B cell (primary cell): ENCODE results near the gene SYNDIG1L. TPM values are rescaled to one million over a fixed set of nuclear protein-coding genes. Genes with fewer than 3 reads are reported as not detected.

Experiments
- ATAC-seq: fragments of 200-7000 bp; cut with Tn5 transposase; one replicate; pipeline ENCODE4 v1.10.0; 2021; ENCODE audit warnings: low read depth, mild to moderate bottlenecking, moderate number of reproducible peaks, moderate library complexity
- CTCF ChIA-PET: fragments of 350-600 bp; sonication (Branson Sonifier 250); formaldehyde crosslinking; loops from one replicate; lab custom pipeline; 2021; ENCODE audit warnings: antibody characterized with exemption, inconsistent platforms; lab: Charles Lee
- POLR2A ChIA-PET: fragments of 350-600 bp; sonication (Branson Sonifier 250); formaldehyde crosslinking; loops from one replicate; lab custom pipeline; 2021; ENCODE audit warnings: antibody characterized with exemption; lab: Charles Lee
- DNase-seq: peaks from one replicate; pipeline ENCODE4 v3.0.0; 2013
- H2AFZ ChIP-seq: 2 replicates; pipeline ENCODE4 v1.6.1; 2012; ENCODE audit warnings: mild to moderate bottlenecking, low read depth, low read length; ENCODE audit not compliant: insufficient read depth, poor library complexity, severe bottlenecking
- H3K27ac ChIP-seq, 2 donors: 1 replicate in 1 of 2; 2 replicates in 1 of 2; pipeline ENCODE4 v1.5.1; 2012 to 2013; ENCODE audit warnings: low read length in 2 of 2, mild to moderate bottlenecking in 2 of 2, moderate library complexity in 1 of 2
- H3K27me3 ChIP-seq, 4 experiments: fragments of 200-600 bp in 1 of 4; sonication (generic) in 1 of 4; replicated peaks in 1 of 4; 1 replicate in 2 of 4; 2 replicates in 2 of 4; pipeline versions ENCODE4 v1.6.1 to v1.7.0; 2013 to 2016; ENCODE audit warnings: low read length in 3 of 4, mild to moderate bottlenecking in 2 of 4, mixed read lengths in 1 of 4, moderate library complexity in 1 of 4; ENCODE audit not compliant: insufficient read depth in 4 of 4, control insufficient read depth in 3 of 4; ENCODE audit errors: control extremely low read depth in 1 of 4
- H3K36me3 ChIP-seq, 2 experiments: replicated peaks in 1 of 2; 1 replicate in 1 of 2; 2 replicates in 1 of 2; pipeline versions ENCODE4 v1.6.1 to v1.7.1; 2013; ENCODE audit warnings: low read length in 1 of 2; ENCODE audit not compliant: insufficient read depth in 2 of 2, control insufficient read depth in 1 of 2; ENCODE audit errors: control extremely low read depth in 1 of 2, extremely low read depth in 1 of 2
- H3K4me1 ChIP-seq, 2 donors: fragments of 200-600 bp in 1 of 2; sonication (generic) in 1 of 2; 1 replicate in 1 of 2; 2 replicates in 1 of 2; pipeline versions ENCODE4 v1.5.1 to v1.6.1; 2013 to 2017; ENCODE audit warnings: low read length in 2 of 2; ENCODE audit not compliant: control insufficient read depth in 2 of 2, insufficient read depth in 2 of 2
- H3K4me2 ChIP-seq: replicated peaks from 2 replicates; pipeline ENCODE3; 2012; ENCODE audit warnings: mild to moderate bottlenecking, low read depth, low read length; ENCODE audit not compliant: poor library complexity, severe bottlenecking
- H3K4me3 ChIP-seq, 5 experiments: fragments of 200-600 bp in 1 of 5; sonication (generic) in 1 of 5; 1 replicate in 3 of 5; 2 replicates in 2 of 5; pipeline versions ENCODE4 v1.5.1 to v1.7.0; 2011 to 2016; ENCODE audit warnings: low read length in 4 of 5, mild to moderate bottlenecking in 4 of 5, low read depth in 2 of 5, control low read depth in 1 of 5, moderate library complexity in 1 of 5; ENCODE audit not compliant: insufficient read depth in 1 of 5; ENCODE audit errors: control extremely low read depth in 1 of 5, extremely low read depth in 1 of 5
- H3K79me2 ChIP-seq: fragments of 200-600 bp; sonication (generic); one replicate; pipeline ENCODE4 v1.6.0; 2016; ENCODE audit warnings: low read length; ENCODE audit not compliant: control insufficient read depth, insufficient read depth
- H3K9ac ChIP-seq: fragments of 200-600 bp; sonication (generic); 2 replicates; pipeline ENCODE4 v1.6.1; 2017; ENCODE audit warnings: mild to moderate bottlenecking, low read length, moderate library complexity
- H3K9me3 ChIP-seq, 3 donors: one replicate each; pipeline versions ENCODE4 v1.6.1 to v1.7.1; 2013; ENCODE audit warnings: low read length in 2 of 3; ENCODE audit not compliant: control insufficient read depth in 2 of 3, insufficient read depth in 1 of 3; ENCODE audit errors: control extremely low read depth in 1 of 3
- H4K20me1 ChIP-seq: 2 replicates; pipeline ENCODE4 v1.6.0; 2012; ENCODE audit warnings: mild to moderate bottlenecking, low read length; ENCODE audit not compliant: insufficient read depth, control insufficient read depth, poor library complexity, severe bottlenecking
- H3K27ac Mint-ChIP-seq: one replicate; pipeline ENCODE4 v1.8.0; 2021; ENCODE audit warnings: mixed read lengths
- H3K27me3 Mint-ChIP-seq: one replicate; pipeline ENCODE4 v1.8.0; 2021; ENCODE audit warnings: mixed read lengths
- H3K4me1 Mint-ChIP-seq: one replicate; pipeline ENCODE4 v1.8.0; 2021; ENCODE audit warnings: mixed read lengths
- H3K4me3 Mint-ChIP-seq: one replicate; pipeline ENCODE4 v1.8.0; 2021; ENCODE audit warnings: mixed read lengths
- H3K9me3 Mint-ChIP-seq: one replicate; pipeline ENCODE4 v1.8.0; 2022; ENCODE audit warnings: mixed read lengths; ENCODE audit not compliant: insufficient read depth
- EZH2 ChIP-seq: IDR thresholded peaks from 2 replicates; pipeline ENCODE4 v1.6.1; 2012; ENCODE audit warnings: borderline replicate concordance, low read depth, mild to moderate bottlenecking, moderate library complexity, low read length; ENCODE audit not compliant: insufficient read depth, poor library complexity, severe bottlenecking
- WGBS: methylation state at CpG from one replicate; pipeline ENCODE4 v1.1.5; 2013; ENCODE audit warnings: missing lambda C conversion rate; ENCODE audit not compliant: insufficient coverage; 5-methylcytosine and 5-hydroxymethylcytosine counted together
- intact Hi-C: fragments of 100-400 bp; cut with micrococcal nuclease; formaldehyde crosslinking; loops from one replicate; pipeline ENCODE4 v1.10.0; 2022
- polyA plus RNA-seq: library from polyadenylated mRNA; depleted of rRNA; stranded (reverse); fragments of >200 nt; gene quantifications from 2 replicates; pipeline ENCODE4 v1.2.3, GENCODE V29; 2012
- total RNA-seq, 2 donors: library from RNA; stranded (reverse); fragments of 120-200 nt in 1 of 2; gene quantifications; 1 replicate in 1 of 2; 2 replicates in 1 of 2; pipeline versions ENCODE4 v1.2.3 to v1.2.4, GENCODE V29; 2013 to 2022
- TF ChIP-seq, protein P1 (sequence below): fragments of 200-600 bp; IDR thresholded peaks from one replicate; pipeline ENCODE4 v1.8.0; 2022; ENCODE audit warnings: antibody characterized with exemption, mild to moderate bottlenecking

SYNDIG1L gene
- total and polyA plus RNA-seq, 2 donors (not counting 1 experiment from before 2014, with no cell fraction given): 0.16 TPM; not detected in 1

DNA sequence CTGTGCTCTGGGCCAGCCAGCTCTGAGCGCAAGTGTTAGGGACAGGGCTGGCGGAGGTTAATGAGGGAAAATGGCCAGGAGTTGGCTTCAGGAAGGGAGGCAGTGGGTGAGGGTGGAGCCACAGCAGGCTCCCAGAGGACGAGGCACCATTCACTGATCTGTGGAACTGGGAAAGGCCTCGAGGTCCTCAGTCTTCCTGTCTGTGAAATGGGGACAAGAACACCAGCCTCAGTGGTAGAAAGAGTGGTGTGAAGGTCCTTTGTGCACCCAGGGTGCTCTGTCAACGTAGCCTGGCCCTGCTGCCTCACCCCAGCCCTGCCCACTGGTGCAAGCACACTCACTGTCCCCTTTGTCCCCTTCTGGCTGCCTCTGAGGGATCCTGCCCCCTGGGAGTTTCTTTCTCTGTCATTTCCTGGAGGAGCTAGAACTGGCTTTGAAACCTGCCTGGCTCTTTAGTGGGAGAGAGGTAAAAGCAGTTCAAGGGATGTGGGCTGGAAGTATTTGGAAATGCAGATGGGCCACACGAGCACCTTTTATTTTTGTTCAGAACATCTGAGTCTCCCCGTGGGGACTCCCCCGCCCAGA, 25.0 kb downstream of the SYNDIG1L start:
- H3K27me3 ChIP-seq: no peaks in the 10 kb centered on the region
- 65% methylated on average over 4 of the region's 8 CpGs for WGBS
- no peaks in the 10 kb centered on the region for H3K9me3 ChIP-seq
- no peaks in the 10 kb centered on the region for H3K36me3 ChIP-seq
- H3K27me3 Mint-ChIP-seq: no peaks in the 10 kb centered on the region
- DNase-seq (no peak), ATAC-seq (peak; percentile 0)
- H3K4me3 ChIP-seq: peak overlapping the region in 4 of 5 experiments; percentile 50 to 67 (median 60)
- intact Hi-C loops: loop anchor here (5.0 kb wide), 2 partner anchors 144 to 1264 kb away; partner anchors contain the start of gene PSEN1
- H3K9ac ChIP-seq: peak overlapping the region; percentile 70
- H3K9me3 Mint-ChIP-seq: no peaks in the 10 kb centered on the region
- H3K4me2 ChIP-seq: peak overlapping the region; percentile 84
- no peaks in the 10 kb centered on the region for H3K79me2 ChIP-seq
- peaks cover 58% of the 10 kb centered on the region for H3K4me1 Mint-ChIP-seq
- no peaks in the 10 kb centered on the region for H4K20me1 ChIP-seq
- CTCF ChIA-PET: interaction anchor here (0.8 to 3.5 kb wide), 13 partner anchors 11 to 209 kb away, joined by 3 to 17 read pairs (median 4); partner anchors contain the start of genes ABCD4, ISCA2 and NPC2
- H3K27ac ChIP-seq: peak overlapping the region; percentile 92 to 94
- H3K4me3 Mint-ChIP-seq: peak overlapping the region; percentile 97
- POLR2A ChIA-PET: interaction anchor here (1.0 to 2.8 kb wide), 2 partner anchors 92 to 99 kb away, joined by 3 to 13 read pairs; partner anchors contain the start of genes ABCD4, ISCA2 and NPC2
- H3K4me1 ChIP-seq: peaks cover 33 to 48% of the 10 kb centered on the region in 2 donors
- peak overlapping the region; percentile 100 for H3K27ac Mint-ChIP-seq
- peak overlapping the region; percentile 75 for H2AFZ ChIP-seq
- no peak for TF ChIP-seq EZH2
- TF ChIP-seq, protein P1, sequence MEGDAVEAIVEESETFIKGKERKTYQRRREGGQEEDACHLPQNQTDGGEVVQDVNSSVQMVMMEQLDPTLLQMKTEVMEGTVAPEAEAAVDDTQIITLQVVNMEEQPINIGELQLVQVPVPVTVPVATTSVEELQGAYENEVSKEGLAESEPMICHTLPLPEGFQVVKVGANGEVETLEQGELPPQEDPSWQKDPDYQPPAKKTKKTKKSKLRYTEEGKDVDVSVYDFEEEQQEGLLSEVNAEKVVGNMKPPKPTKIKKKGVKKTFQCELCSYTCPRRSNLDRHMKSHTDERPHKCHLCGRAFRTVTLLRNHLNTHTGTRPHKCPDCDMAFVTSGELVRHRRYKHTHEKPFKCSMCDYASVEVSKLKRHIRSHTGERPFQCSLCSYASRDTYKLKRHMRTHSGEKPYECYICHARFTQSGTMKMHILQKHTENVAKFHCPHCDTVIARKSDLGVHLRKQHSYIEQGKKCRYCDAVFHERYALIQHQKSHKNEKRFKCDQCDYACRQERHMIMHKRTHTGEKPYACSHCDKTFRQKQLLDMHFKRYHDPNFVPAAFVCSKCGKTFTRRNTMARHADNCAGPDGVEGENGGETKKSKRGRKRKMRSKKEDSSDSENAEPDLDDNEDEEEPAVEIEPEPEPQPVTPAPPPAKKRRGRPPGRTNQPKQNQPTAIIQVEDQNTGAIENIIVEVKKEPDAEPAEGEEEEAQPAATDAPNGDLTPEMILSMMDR: no peak
